Bronchial smooth muscle cell (primary cell): ENCODE measurements around the gene UROS. TPM values are rescaled to one million over a fixed set of nuclear protein-coding genes. Genes with fewer than 3 reads are reported as not detected.

Experiments
- total RNA-seq: library from RNA; depleted of rRNA; stranded (reverse); fragments of >200 nt; gene quantifications from 2 replicates; pipeline ENCODE4 v1.2.1, GENCODE V29; 2014

UROS gene
- 38.1 and 69.2 TPM in 2 replicates for total RNA-seq

DNA sequence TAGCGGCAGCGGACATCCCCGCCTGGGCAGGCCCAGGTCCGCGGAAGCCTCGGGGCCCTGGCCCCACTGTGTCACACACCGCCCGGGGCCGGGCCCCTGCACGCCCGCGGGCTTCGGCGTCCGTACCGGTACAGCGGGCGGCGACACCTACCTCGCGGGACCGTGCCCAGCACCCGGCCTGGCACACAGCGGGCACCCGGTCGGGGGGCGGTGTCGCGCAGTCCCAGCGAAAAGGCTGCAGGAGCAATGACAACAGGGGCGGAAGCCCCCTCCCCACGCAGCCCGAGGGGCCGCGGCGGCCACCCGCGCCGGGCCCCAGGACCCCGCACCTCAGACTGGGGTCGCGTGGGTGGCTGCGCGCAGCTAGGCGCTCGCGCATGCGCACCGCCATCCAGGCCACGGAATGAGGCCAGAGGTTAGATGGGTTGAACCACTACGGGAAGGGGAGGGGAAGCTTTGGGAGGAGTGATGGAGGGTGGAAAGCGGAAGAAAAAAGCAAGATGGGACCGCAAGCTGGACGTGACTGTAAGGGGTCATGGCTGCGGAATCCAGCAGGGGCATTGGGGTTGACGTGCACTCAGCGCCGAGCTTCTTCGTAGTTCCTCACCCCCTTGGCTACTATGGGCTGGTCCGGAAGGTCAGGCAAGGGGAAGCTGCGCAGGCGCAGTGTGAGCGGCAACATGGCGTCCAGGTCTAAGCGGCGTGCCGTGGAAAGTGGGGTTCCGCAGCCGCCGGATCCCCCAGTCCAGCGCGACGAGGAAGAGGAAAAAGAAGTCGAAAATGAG lies at the start of gene UROS, which contains the start of gene BCCIP:
UROS (minus strand) TSS at position 381 of the 785 bp plus-strand sequence. CDS start 6,759 bp downstream, outside the sequence.
BCCIP (plus strand) TSS at position 669 of the 785 bp plus-strand sequence; CDS start at position 681, 12 bp downstream.

DNA sequence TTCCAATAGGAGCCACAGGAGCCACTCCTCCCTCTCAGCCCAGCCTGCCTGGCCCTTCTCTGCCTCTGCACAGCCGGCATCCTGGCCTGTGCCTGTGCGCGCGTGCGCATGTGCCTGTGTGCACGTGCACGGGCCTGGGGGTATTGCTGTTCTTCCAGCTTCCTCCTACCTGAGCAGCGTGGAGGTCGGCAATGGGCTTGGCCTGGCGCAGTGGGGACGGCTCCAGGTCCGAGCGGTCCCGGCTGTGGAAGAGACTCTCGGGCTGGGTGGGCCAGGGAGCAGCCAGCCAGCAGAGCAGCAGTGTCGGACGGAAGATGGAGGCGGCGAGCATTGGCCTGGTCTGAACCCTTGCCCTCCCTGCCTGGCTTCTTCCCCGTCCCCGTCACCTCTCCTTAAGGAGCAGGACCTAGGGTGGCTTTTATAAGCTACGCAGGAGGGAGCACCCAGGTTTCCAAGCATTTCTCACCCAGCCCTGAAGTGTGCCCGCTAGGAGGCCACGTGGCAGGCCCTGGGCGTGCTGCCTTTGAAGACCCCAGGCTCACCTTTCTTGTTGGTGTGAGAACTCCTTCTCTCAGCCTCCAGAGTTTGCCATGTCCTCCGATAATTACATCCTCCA lies 47.5 kb downstream of the UROS start, which contains the start of gene MMP21:
MMP21 (minus strand) TSS at position 331 of the 616 bp plus-strand sequence; CDS start at position 331, 0 bp downstream.

Other genes starting within 250 kb of the UROS start
- gene TEX36, start 140.1 kb downstream of the UROS start, total RNA-seq = 0.16 TPM in 1 of 2 replicates, not detected in the other
- 14.5 and 21.0 TPM in 2 replicates for gene EDRF1, start 103.5 kb downstream of the UROS start, total RNA-seq
- gene MMP21, start 47.4 kb downstream of the UROS start, total RNA-seq = not detected in 2 replicates
- 25.7 and 31.7 TPM in 2 replicates for gene BCCIP, start 288 bp upstream of the UROS start, total RNA-seq
- gene DHX32, start 58.0 kb upstream of the UROS start, total RNA-seq = 24.3 and 27.4 TPM in 2 replicates
- gene FANK1, start 73.3 kb upstream of the UROS start, total RNA-seq = 6.0 and 8.5 TPM in 2 replicates